GM12892 (cell line): ENCODE data around the gene KIF5C.

Experiments
- POLR2A ChIP-seq: IDR thresholded peaks from 2 replicates; pipeline ENCODE4 v1.6.1; 2011; ENCODE audit warnings: low read depth, low read length, control low read depth
- POLR2AphosphoS5 ChIP-seq: IDR thresholded peaks from 2 replicates; pipeline ENCODE4 v1.6.1; 2011; ENCODE audit warnings: low read depth, low read length, control low read depth
- TAF1 ChIP-seq: IDR thresholded peaks from 2 replicates; pipeline ENCODE4 v1.6.1; 2011; ENCODE audit warnings: low read depth, mild to moderate bottlenecking, control low read depth, low read length, borderline replicate concordance

DNA sequence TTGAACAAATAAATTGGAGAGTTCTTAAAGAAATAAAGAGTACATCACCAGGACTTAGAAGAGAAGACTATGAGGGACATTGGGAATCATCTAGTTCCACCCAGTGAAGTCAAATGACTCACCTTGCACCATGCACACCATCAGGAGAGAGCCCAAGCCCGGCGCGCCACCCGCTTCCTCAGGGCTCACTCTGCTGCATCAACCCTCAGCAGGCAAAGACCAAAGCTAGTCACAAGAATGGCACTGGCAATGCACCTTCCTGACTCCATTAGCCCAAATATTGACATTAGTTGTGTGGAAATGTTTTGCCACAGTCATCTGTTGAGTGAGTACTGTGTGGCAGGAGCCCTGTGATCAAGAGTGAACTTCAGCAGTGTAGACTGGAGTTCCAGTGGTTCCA, 156.4 kb downstream of the KIF5C start:
- no peak for TF ChIP-seq POLR2A
- no peak for TF ChIP-seq POLR2AphosphoS5
- no peak for TF ChIP-seq TAF1
